PC-3 (cell line): Measurements from ENCODE around the gene COLEC11. TPM values are rescaled to one million over a fixed set of nuclear protein-coding genes. Genes with fewer than 3 reads are reported as not detected.

Experiments used
- ATAC-seq: fragments of 200-7000 bp; cut with Tn5 transposase; 2 replicates; pipeline ENCODE4 v1.9.1; 2020; ENCODE audit warnings: mild to moderate bottlenecking, moderate library complexity
- BruUV-seq: library from RNA; stranded (reverse); fragments of 400-500 nt; replicated peaks from 2 replicates; lab custom pipeline; 2021; lab: Mats Ljungman, UMichigan
- CTCF ChIA-PET: fragments of 300-600 bp; sonication (Branson Sonifier 250); formaldehyde crosslinking; loops from one replicate; lab custom pipeline; 2022; ENCODE audit warnings: antibody characterized with exemption; lab: Charles Lee
- POLR2A ChIA-PET: fragments of 300-600 bp; sonication (Branson Sonifier 250); formaldehyde crosslinking; loops from one replicate; lab custom pipeline; 2022; ENCODE audit warnings: antibody characterized with exemption; ENCODE audit not compliant: unreplicated experiment; lab: Charles Lee
- DNase-seq: peaks from one replicate; pipeline ENCODE4 v3.0.0-alpha.2; 2015
- H2AFZ ChIP-seq: fragments of 300-600 bp; sonication (generic); 2 replicates; pipeline ENCODE4 v1.6.0; 2016; ENCODE audit warnings: antibody characterized with exemption, low read length
- H3F3A ChIP-seq: fragments of 300-600 bp; sonication (generic); one replicate; pipeline ENCODE4 v1.6.0; 2017; ENCODE audit warnings: antibody characterized with exemption, low read length, control low read depth, mild to moderate bottlenecking; ENCODE audit not compliant: unreplicated experiment
- H3K27ac ChIP-seq: fragments of 300-600 bp; sonication (generic); 2 replicates; pipeline ENCODE4 v1.5.1; 2016; ENCODE audit warnings: mild to moderate bottlenecking, low read length
- H3K27me3 ChIP-seq: fragments of 300-600 bp; sonication (generic); 2 replicates; pipeline ENCODE4 v1.6.1; 2016; ENCODE audit warnings: low read length, mixed read lengths
- H3K36me3 ChIP-seq: fragments of 300-600 bp; sonication (generic); 2 replicates; pipeline ENCODE4 v1.6.1; 2016; ENCODE audit warnings: low read depth, mixed run types, low read length, mixed read lengths
- H3K4me1 ChIP-seq: fragments of 300-600 bp; sonication (generic); 2 replicates; pipeline ENCODE4 v1.5.1; 2016; ENCODE audit warnings: low read length; ENCODE audit not compliant: insufficient read depth
- H3K4me2 ChIP-seq: fragments of 300-600 bp; sonication (generic); 2 replicates; pipeline ENCODE4 v1.6.0; 2016; ENCODE audit warnings: low read length
- H3K4me3 ChIP-seq: fragments of 300-600 bp; sonication (generic); 2 replicates; pipeline ENCODE4 v1.5.1; 2016; ENCODE audit warnings: mild to moderate bottlenecking, low read length, mixed read lengths
- H3K79me2 ChIP-seq: fragments of 300-600 bp; sonication (generic); 2 replicates; pipeline ENCODE4 v1.6.1; 2017; ENCODE audit warnings: low read length, mixed read lengths
- H3K9ac ChIP-seq: fragments of 300-600 bp; sonication (generic); 2 replicates; pipeline ENCODE4 v1.6.0; 2016; ENCODE audit warnings: mild to moderate bottlenecking, low read length
- H3K9me2 ChIP-seq: fragments of 300-600 bp; sonication (generic); replicated peaks from 2 replicates; pipeline ENCODE4 v1.6.1; 2016; ENCODE audit warnings: mixed run types, low read length, mixed read lengths
- H3K9me3 ChIP-seq: fragments of 300-600 bp; sonication (generic); 2 replicates; pipeline ENCODE4 v1.6.1; 2016; ENCODE audit warnings: low read length, mixed read lengths
- H4K20me1 ChIP-seq: fragments of 300-600 bp; sonication (generic); 2 replicates; pipeline ENCODE4 v1.6.1; 2016; ENCODE audit warnings: low read length, mixed read lengths
- EZH2 ChIP-seq: fragments of 300-600 bp; sonication (generic); IDR thresholded peaks from one replicate; pipeline ENCODE4 v1.6.1; 2017; ENCODE audit warnings: antibody characterized with exemption, mild to moderate bottlenecking, low read length; ENCODE audit not compliant: unreplicated experiment
- EZH2phosphoT487 ChIP-seq: fragments of 300-600 bp; sonication (generic); IDR thresholded peaks from 2 replicates; pipeline ENCODE4 v1.6.1; 2018; ENCODE audit warnings: mild to moderate bottlenecking, antibody characterized with exemption, low read length, borderline replicate concordance
- intact Hi-C: fragments of 100-400 bp; cut with micrococcal nuclease; formaldehyde crosslinking; loops from 2 replicates; pipeline ENCODE4 v1.9.0; 2023
- total RNA-seq: library from RNA; depleted of rRNA; stranded (reverse); fragments of >200 nt; gene quantifications from 2 replicates; pipeline ENCODE4 v1.2.3, GENCODE V29; 2014
- TF ChIP-seq, protein P1 (sequence below): fragments of 300-600 bp; sonication (generic); conservative IDR thresholded peaks from 2 replicates; pipeline ENCODE4 v1.5.1; 2017; ENCODE audit warnings: antibody characterized with exemption, low read depth, mild to moderate bottlenecking, low read length

Gene COLEC11
- total RNA-seq, 1 experiment from 2014 or later = 0.44 TPM

DNA sequence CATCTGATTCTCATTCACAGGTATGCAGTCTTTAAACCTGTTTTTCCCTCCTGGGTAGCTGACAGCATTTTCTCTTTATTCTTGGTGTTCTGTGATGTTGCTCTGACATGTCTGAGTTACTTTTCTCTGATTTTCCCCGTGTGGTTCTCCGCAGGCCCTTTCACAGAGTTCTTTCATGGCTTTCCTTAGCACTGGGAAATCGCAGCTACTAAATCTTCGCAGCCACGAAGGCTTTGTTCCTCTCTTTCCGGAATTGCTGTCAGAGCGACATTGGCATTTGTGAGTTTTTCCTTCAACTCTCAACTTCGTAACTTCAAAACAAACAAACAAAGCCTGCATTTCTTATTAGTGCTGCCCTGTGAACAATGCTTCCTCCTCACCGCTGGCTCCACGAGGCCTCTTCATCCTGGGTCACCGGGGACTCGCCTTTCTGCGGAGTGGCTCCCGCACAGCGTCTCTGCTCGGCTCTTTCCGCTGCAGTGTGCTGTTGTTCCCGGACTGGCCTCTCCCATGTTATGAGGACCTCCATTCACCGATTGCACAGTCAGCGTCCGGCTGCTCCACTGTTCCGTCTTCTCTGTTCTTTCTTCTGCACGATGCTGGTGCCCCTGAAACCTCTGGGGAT, 16.1 kb downstream of the COLEC11 start:
- no peaks in the 10 kb centered on the region for H3K9me2 ChIP-seq
- H3K4me3 ChIP-seq = no peak overlapping the region
- intact Hi-C loops = no loop called here
- H3K27me3 ChIP-seq = no peaks in the 10 kb centered on the region
- ATAC-seq = no peak
- no peak for TF ChIP-seq EZH2phosphoT487
- TF ChIP-seq, protein P1, sequence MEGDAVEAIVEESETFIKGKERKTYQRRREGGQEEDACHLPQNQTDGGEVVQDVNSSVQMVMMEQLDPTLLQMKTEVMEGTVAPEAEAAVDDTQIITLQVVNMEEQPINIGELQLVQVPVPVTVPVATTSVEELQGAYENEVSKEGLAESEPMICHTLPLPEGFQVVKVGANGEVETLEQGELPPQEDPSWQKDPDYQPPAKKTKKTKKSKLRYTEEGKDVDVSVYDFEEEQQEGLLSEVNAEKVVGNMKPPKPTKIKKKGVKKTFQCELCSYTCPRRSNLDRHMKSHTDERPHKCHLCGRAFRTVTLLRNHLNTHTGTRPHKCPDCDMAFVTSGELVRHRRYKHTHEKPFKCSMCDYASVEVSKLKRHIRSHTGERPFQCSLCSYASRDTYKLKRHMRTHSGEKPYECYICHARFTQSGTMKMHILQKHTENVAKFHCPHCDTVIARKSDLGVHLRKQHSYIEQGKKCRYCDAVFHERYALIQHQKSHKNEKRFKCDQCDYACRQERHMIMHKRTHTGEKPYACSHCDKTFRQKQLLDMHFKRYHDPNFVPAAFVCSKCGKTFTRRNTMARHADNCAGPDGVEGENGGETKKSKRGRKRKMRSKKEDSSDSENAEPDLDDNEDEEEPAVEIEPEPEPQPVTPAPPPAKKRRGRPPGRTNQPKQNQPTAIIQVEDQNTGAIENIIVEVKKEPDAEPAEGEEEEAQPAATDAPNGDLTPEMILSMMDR = no peak
- no peak for TF ChIP-seq EZH2
- POLR2A ChIA-PET = no interaction called here
- no peak overlapping the region for H3K4me2 ChIP-seq
- no peak overlapping the region for H3K27ac ChIP-seq
- no peak for DNase-seq
- H3K79me2 ChIP-seq = no peaks in the 10 kb centered on the region
- H3F3A ChIP-seq = no peaks in the 10 kb centered on the region
- no peaks in the 10 kb centered on the region for H3K4me1 ChIP-seq
- no peaks in the 10 kb centered on the region for H3K9me3 ChIP-seq
- no peaks in the 10 kb centered on the region for H3K36me3 ChIP-seq
- CTCF ChIA-PET = no interaction called here
- BruUV-seq = no TSS peak
- no peaks in the 10 kb centered on the region for H4K20me1 ChIP-seq
- no peak overlapping the region for H2AFZ ChIP-seq
- no peak overlapping the region for H3K9ac ChIP-seq

GRCh38 chr2:3611589-3611988, 16.7 kb downstream of the COLEC11 start:
- ChIA-PET CTCF (no interaction called here), POLR2A (no interaction called here)
- Histone ChIP-seq H3K79me2 (no peaks in the 10 kb centered on the region), H3K4me3 (no peak overlapping the region), H3K9ac (no peak overlapping the region), H3K4me2 (no peak overlapping the region), H3K4me1 (no peaks in the 10 kb centered on the region), H3K27ac (no peak overlapping the region), H3K27me3 (no peaks in the 10 kb centered on the region), H3K9me2 (no peaks in the 10 kb centered on the region), H3F3A (no peaks in the 10 kb centered on the region), H3K36me3 (no peaks in the 10 kb centered on the region), H2AFZ (no peak overlapping the region), H3K9me3 (no peaks in the 10 kb centered on the region), H4K20me1 (no peaks in the 10 kb centered on the region)
- TF ChIP-seq EZH2 (no peak), EZH2phosphoT487 (no peak)
- TF ChIP-seq, protein P1 = no peak
- DNase-seq = no peak
- intact Hi-C loops = no loop called here
- BruUV-seq = no TSS peak
- ATAC-seq = no peak

DNA sequence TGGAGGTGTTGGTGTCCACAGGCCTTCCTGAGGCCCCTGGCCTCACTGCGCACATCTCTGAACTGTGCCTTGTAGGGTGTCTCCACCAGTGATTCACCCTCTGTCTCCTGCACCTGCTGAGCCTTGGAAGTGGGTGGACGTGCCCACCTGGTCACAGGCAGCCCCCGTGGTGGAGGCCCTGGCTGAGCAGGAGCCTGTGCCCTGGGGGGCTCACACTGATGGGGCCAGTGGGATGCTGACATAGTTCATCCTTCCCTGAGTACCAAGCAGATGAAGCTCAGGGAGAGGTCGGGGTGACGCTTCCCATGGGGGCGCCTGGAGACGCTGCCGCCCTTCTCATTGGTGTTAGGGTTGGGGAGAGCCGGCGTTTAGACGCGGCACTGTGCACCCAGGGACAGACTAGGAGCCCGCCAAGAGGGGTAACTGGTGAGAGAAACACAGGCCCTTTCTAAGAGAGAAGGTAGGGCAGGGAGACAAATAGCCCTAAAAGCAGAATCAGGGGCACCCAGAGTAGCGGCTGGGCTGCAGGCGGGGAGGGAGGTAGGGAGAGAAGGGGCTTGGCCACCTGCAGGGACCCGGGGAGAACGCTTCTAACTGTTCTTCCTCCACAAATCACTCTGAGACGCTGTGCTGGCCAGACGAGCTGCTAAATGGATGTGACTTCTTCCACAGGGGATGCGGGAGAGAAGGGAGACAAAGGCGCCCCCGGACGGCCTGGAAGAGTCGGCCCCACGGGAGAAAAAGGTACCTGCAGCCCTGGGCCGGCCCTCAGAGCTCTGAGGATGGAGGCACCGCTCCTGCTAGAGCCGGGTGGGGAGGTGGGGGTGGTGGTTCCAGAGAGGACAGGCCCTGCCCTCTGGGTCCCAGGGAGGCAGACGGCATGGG, 18.0 kb downstream of the COLEC11 start:
- BruUV-seq = no TSS peak
- intact Hi-C loops = no loop called here
- Histone ChIP-seq H3F3A (no peaks in the 10 kb centered on the region), H3K4me1 (no peaks in the 10 kb centered on the region), H3K9me2 (no peaks in the 10 kb centered on the region), H3K9me3 (no peaks in the 10 kb centered on the region), H3K4me2 (no peak overlapping the region), H3K36me3 (no peaks in the 10 kb centered on the region), H3K9ac (no peak overlapping the region), H3K27me3 (no peaks in the 10 kb centered on the region), H3K79me2 (no peaks in the 10 kb centered on the region), H4K20me1 (no peaks in the 10 kb centered on the region), H2AFZ (no peak overlapping the region), H3K4me3 (no peak overlapping the region), H3K27ac (no peak overlapping the region)
- no peak for TF ChIP-seq EZH2phosphoT487
- TF ChIP-seq, protein P1 = no peak
- TF ChIP-seq EZH2 = no peak
- no peak for ATAC-seq
- ChIA-PET POLR2A (no interaction called here), CTCF (interaction anchor here (0.7 kb wide), 1 partner anchor 77 kb away, joined by 3 read pairs; no protein-coding TSS in a partner anchor)
- no peak for DNase-seq
